ENCODE data around the gene KRT2.

GRCh38 chr12:52607314-52607713, 44.7 kb downstream of the KRT2 start:
- no peak for TF ChIP-seq CTCF (IDR thresholded peaks at IDR 0.05)
- no peak for TF ChIP-seq EP300 (IDR thresholded peaks at IDR 0.05)
